Loucy (cell line): Measurements from ENCODE around the gene RINT1.

Experiments
- H2AFZ ChIP-seq: fragments of 200-600 bp; sonication (generic); 2 replicates; pipeline ENCODE4 v1.6.0; 2016; ENCODE audit warnings: antibody characterized with exemption, mild to moderate bottlenecking, low read length, moderate library complexity
- H3F3A ChIP-seq: fragments of 200-600 bp; 2 replicates; pipeline ENCODE4 v1.6.0; 2016; ENCODE audit warnings: antibody characterized with exemption, low read depth, mild to moderate bottlenecking
- H3K27me3 ChIP-seq: fragments of 200-600 bp; sonication (generic); 2 replicates; pipeline ENCODE4 v1.6.1; 2014; ENCODE audit warnings: low read length, mild to moderate bottlenecking; ENCODE audit not compliant: insufficient read depth, poor library complexity, severe bottlenecking
- H3K36me3 ChIP-seq: fragments of 200-600 bp; sonication (generic); 2 replicates; pipeline ENCODE4 v1.6.1; 2016; ENCODE audit warnings: low read length; ENCODE audit not compliant: insufficient read depth
- H3K4me1 ChIP-seq: fragments of 200-600 bp; sonication (generic); 2 replicates; pipeline ENCODE4 v1.5.1; 2014; ENCODE audit warnings: low read length, mild to moderate bottlenecking; ENCODE audit not compliant: insufficient read depth, poor library complexity, severe bottlenecking
- H3K4me2 ChIP-seq: fragments of 200-600 bp; sonication (generic); 2 replicates; pipeline ENCODE4 v1.6.0; 2014; ENCODE audit warnings: antibody characterized with exemption, low read length, low read depth, mild to moderate bottlenecking; ENCODE audit not compliant: poor library complexity, severe bottlenecking
- H3K4me3 ChIP-seq: fragments of 200-600 bp; sonication (generic); 2 replicates; pipeline ENCODE4 v1.5.1; 2014; ENCODE audit warnings: low read length, mild to moderate bottlenecking, mixed read lengths; ENCODE audit not compliant: poor library complexity, severe bottlenecking
- H3K79me2 ChIP-seq: fragments of 200-600 bp; sonication (generic); 2 replicates; pipeline ENCODE4 v1.6.1; 2014; ENCODE audit warnings: low read length; ENCODE audit not compliant: insufficient read depth
- H3K9ac ChIP-seq: fragments of 200-600 bp; sonication (generic); 2 replicates; pipeline ENCODE4 v1.6.0; 2014; ENCODE audit warnings: mild to moderate bottlenecking, low read depth, low read length, moderate library complexity; ENCODE audit not compliant: poor library complexity, severe bottlenecking
- H3K9me2 ChIP-seq: fragments of 200-600 bp; sonication (generic); replicated peaks from 2 replicates; pipeline ENCODE4 v1.6.1; 2016; ENCODE audit warnings: low read depth, low read length, mixed read lengths
- H3K9me3 ChIP-seq: fragments of 200-600 bp; sonication (generic); 2 replicates; pipeline ENCODE4 v1.6.1; 2014; ENCODE audit warnings: mild to moderate bottlenecking, antibody characterized with exemption, low read length, low read depth; ENCODE audit not compliant: insufficient read depth
- H4K20me1 ChIP-seq: fragments of 200-600 bp; sonication (generic); 2 replicates; pipeline ENCODE4 v1.6.0; 2014; ENCODE audit warnings: antibody characterized with exemption, low read length, mild to moderate bottlenecking; ENCODE audit not compliant: insufficient read depth, poor library complexity, severe bottlenecking
- EZH2phosphoT487 ChIP-seq: fragments of 200-600 bp; IDR thresholded peaks from 2 replicates; pipeline ENCODE4 v1.6.1; 2018; ENCODE audit warnings: antibody characterized with exemption, mild to moderate bottlenecking, moderate library complexity, borderline replicate concordance
- TF ChIP-seq, protein P1 (sequence below): fragments of 200-600 bp; sonication (generic); conservative IDR thresholded peaks from 2 replicates; pipeline ENCODE4 v1.5.1; 2014; ENCODE audit warnings: mild to moderate bottlenecking, antibody characterized with exemption, low read length

Gene RINT1

DNA sequence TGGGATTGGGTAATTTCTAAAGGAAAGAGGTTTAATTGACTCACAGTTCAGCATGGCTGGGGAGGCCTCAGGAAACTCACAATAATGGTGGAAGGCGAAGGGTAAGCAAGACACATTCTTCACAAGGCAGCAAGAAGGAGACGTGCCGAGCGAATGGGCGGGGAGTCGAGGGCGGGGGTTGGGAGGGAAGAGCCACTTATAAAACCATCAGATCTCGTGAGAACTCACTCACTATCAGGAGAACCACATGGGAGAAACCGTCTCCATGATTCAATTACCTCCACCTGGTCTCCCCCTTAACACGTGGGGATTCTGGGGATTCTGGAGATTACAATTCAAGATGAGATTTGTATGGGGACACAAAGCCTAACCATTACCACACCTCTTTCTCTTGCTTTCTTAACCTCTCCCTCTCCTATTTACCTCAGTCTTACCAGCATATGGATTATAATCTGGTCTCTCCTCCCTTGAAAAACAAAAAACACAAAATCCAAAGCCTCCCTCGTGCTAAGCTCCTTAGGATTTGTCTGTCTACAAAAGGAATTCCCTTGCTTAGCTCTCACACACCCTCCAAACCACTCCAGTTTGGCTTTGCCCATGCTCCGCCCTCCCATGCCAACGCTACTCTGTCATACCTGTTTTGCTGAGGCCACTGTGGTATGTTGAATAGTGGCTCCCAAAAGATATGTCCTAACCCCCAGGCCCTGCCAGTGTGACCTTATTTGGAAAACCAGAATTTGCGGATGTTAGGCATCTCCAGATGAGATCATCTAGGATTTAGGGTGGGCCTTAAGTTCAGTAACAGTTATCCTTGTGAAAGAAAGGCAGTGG is 68.9 kb downstream of the RINT1 start:
- H3K9me2 ChIP-seq, result no peaks in the 10 kb centered on the region
- H3K9me3 ChIP-seq, result no peaks in the 10 kb centered on the region
- no peaks in the 10 kb centered on the region for H3K27me3 ChIP-seq
- no peak for TF ChIP-seq EZH2phosphoT487
- TF ChIP-seq, protein P1, sequence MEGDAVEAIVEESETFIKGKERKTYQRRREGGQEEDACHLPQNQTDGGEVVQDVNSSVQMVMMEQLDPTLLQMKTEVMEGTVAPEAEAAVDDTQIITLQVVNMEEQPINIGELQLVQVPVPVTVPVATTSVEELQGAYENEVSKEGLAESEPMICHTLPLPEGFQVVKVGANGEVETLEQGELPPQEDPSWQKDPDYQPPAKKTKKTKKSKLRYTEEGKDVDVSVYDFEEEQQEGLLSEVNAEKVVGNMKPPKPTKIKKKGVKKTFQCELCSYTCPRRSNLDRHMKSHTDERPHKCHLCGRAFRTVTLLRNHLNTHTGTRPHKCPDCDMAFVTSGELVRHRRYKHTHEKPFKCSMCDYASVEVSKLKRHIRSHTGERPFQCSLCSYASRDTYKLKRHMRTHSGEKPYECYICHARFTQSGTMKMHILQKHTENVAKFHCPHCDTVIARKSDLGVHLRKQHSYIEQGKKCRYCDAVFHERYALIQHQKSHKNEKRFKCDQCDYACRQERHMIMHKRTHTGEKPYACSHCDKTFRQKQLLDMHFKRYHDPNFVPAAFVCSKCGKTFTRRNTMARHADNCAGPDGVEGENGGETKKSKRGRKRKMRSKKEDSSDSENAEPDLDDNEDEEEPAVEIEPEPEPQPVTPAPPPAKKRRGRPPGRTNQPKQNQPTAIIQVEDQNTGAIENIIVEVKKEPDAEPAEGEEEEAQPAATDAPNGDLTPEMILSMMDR, result no peak
- H3K4me2 ChIP-seq, result no peak overlapping the region
- no peaks in the 10 kb centered on the region for H4K20me1 ChIP-seq
- H2AFZ ChIP-seq, result no peak overlapping the region
- no peaks in the 10 kb centered on the region for H3K36me3 ChIP-seq
- H3K4me1 ChIP-seq, result no peaks in the 10 kb centered on the region
- no peaks in the 10 kb centered on the region for H3F3A ChIP-seq
- no peak overlapping the region for H3K9ac ChIP-seq
- H3K4me3 ChIP-seq, result no peak overlapping the region
- H3K79me2 ChIP-seq, result no peaks in the 10 kb centered on the region

DNA sequence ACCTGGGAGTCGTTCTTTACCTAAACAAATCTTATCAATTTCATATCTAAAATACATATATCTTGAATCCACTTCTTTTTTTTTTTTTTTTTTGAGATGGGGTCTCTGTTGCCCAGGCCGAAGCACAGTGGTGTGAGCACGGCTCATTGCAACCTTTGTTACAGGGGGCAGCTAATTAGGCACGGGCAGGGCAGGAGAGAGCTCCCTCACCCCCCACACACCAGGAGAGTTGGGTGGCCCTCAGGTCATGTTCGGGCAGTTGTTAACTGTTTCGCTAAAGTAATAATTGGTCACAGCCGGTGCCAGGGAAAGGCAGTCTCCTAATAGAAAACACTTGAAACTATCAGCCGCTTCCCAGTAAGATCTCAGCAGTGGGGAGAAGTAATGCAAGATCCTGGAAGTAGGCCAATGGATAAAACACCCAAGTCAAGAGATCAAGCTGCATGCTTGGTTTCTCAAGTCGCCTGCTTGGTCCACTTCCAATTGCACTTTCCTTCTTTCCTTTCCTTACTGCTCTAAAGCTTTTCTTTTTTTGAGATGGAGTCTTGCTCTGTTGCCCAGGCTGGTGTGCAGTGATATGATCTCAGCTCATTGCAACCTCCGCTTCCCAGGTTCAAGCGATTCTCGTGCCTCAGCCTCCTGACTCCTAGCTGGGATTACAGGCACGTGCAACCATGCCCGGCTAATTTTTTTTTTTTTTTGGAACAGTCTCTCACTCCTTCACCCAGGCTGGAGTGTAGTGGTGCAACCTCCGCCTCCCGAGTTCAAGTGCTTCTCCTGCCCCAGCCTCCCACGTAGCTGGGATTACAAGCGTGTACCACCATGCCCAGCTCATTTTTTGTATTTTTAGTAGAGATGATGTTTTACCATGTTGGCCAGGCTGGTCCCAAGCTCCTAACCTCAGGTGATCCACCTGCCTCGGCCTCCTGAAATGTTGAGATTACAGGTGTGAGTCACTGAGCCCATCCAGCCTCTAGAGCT is 70.6 kb downstream of the RINT1 start:
- H3K79me2 ChIP-seq, result no peaks in the 10 kb centered on the region
- H3K9me2 ChIP-seq, result no peaks in the 10 kb centered on the region
- no peak for TF ChIP-seq EZH2phosphoT487
- TF ChIP-seq, protein P1, result no peak
- no peaks in the 10 kb centered on the region for H3F3A ChIP-seq
- H4K20me1 ChIP-seq, result no peaks in the 10 kb centered on the region
- H3K36me3 ChIP-seq, result no peaks in the 10 kb centered on the region
- no peak overlapping the region for H3K9ac ChIP-seq
- no peaks in the 10 kb centered on the region for H3K4me1 ChIP-seq
- no peak overlapping the region for H3K4me3 ChIP-seq
- no peaks in the 10 kb centered on the region for H3K9me3 ChIP-seq
- no peak overlapping the region for H3K4me2 ChIP-seq
- no peak overlapping the region for H2AFZ ChIP-seq
- H3K27me3 ChIP-seq, result no peaks in the 10 kb centered on the region

DNA sequence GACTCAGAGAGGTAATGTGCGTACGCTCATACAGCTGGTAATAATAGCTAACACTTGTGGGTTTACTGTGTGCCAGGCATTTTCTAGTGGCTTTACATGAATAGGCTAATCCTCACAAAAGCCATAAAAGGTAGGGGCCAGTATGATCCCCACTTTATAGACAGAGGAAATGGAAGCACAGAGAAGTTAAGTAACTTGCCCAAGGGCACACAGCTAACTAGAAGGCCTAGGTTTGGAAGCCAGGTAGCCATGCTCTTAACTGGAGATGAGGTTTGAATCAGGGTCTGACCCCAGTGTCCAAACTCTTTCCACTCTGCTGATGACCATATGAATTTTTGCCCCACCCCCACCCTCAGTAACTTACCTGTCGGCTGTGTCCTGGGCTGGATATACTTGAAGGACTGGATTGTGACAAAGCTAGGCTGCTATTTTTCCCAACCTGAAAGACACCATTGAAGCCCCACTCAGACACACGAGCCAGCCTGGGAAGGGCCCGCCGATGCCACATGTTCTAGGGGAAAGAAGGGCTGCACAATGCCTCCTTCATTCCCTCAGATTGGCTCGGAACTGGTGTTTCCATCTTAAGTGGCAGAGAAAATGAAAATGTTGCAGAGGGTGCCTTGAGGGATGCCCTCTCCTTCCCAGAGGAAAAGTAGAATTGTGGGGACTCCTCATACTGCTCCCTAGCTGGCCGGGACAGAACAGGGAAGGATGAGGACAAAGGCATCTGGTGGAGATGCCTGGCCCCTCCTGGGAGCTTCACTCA is 78.3 kb downstream of the RINT1 start:
- no peaks in the 10 kb centered on the region for H3K36me3 ChIP-seq
- no peaks in the 10 kb centered on the region for H3F3A ChIP-seq
- no peak overlapping the region for H3K4me3 ChIP-seq
- no peaks in the 10 kb centered on the region for H3K4me1 ChIP-seq
- H4K20me1 ChIP-seq, result no peaks in the 10 kb centered on the region
- H3K79me2 ChIP-seq, result no peaks in the 10 kb centered on the region
- no peak overlapping the region for H2AFZ ChIP-seq
- no peaks in the 10 kb centered on the region for H3K9me3 ChIP-seq
- TF ChIP-seq, protein P1, result no peak
- TF ChIP-seq EZH2phosphoT487, result no peak
- no peak overlapping the region for H3K4me2 ChIP-seq
- no peaks in the 10 kb centered on the region for H3K9me2 ChIP-seq
- H3K27me3 ChIP-seq, result no peaks in the 10 kb centered on the region
- no peak overlapping the region for H3K9ac ChIP-seq
